Fibroblast of lung (primary cell): Measurements from ENCODE around the gene EEF2K. TPM values are rescaled to one million over a fixed set of nuclear protein-coding genes. Genes with fewer than 3 reads are reported as not detected.

Experiments
- DNase-seq, 2 donors: peaks; one replicate each; pipeline versions ENCODE4 v3.0.0 to v3.0.0-alpha.2; 2010; ENCODE audit warnings: low read depth in 2 of 2
- H2AFZ ChIP-seq: 2 replicates; pipeline ENCODE4 v1.5.1; 2012; ENCODE audit warnings: low read length, control low read depth, inconsistent platforms
- H3K27ac ChIP-seq: 2 replicates; pipeline ENCODE4 v1.5.1; 2011; ENCODE audit warnings: low read length, control low read depth; ENCODE audit not compliant: insufficient read depth
- H3K27me3 ChIP-seq: 2 replicates; pipeline ENCODE4 v1.5.1; 2011; ENCODE audit warnings: mild to moderate bottlenecking, low read length; ENCODE audit not compliant: control insufficient read depth, insufficient read depth
- H3K36me3 ChIP-seq: 2 replicates; pipeline ENCODE4 v1.5.1; 2011; ENCODE audit warnings: low read length; ENCODE audit not compliant: control insufficient read depth, insufficient read depth
- H3K4me1 ChIP-seq: 2 replicates; pipeline ENCODE4 v1.5.1; 2011; ENCODE audit warnings: low read length; ENCODE audit not compliant: control insufficient read depth, insufficient read depth; ENCODE audit errors: extremely low read depth
- H3K4me2 ChIP-seq: 2 replicates; pipeline ENCODE4 v1.5.1; 2011; ENCODE audit warnings: low read length, control low read depth; ENCODE audit not compliant: insufficient read depth; ENCODE audit errors: extremely low read depth
- H3K4me3 ChIP-seq, 4 experiments: fragments of 200-600 bp in 1 of 4; sonication (generic) in 1 of 4; replicated peaks in 1 of 4; 2 replicates each; pipeline ENCODE4 v1.5.1; 2011 to 2016; ENCODE audit warnings: low read length in 4 of 4, low read depth in 3 of 4, mild to moderate bottlenecking in 3 of 4, control low read depth in 2 of 4, inconsistent platforms in 1 of 4, mixed read lengths in 1 of 4; ENCODE audit not compliant: insufficient read depth in 1 of 4; ENCODE audit errors: control extremely low read depth in 1 of 4
- H3K79me2 ChIP-seq: 2 replicates; pipeline ENCODE4 v1.5.1; 2012; ENCODE audit warnings: mild to moderate bottlenecking, low read length, inconsistent platforms; ENCODE audit not compliant: control insufficient read depth, insufficient read depth
- H3K9ac ChIP-seq: 2 replicates; pipeline ENCODE4 v1.5.1; 2011; ENCODE audit warnings: mild to moderate bottlenecking, low read length, control low read depth; ENCODE audit not compliant: insufficient read depth
- H3K9me3 ChIP-seq: 2 replicates; pipeline ENCODE4 v1.5.1; 2012; ENCODE audit warnings: low read depth, low read length; ENCODE audit not compliant: control insufficient read depth, insufficient read depth
- H4K20me1 ChIP-seq: 2 replicates; pipeline ENCODE4 v1.5.1; 2011; ENCODE audit warnings: low read length; ENCODE audit not compliant: control insufficient read depth, insufficient read depth; ENCODE audit errors: extremely low read depth
- EZH2 ChIP-seq: IDR thresholded peaks from 2 replicates; pipeline ENCODE4 v1.5.1; 2012; ENCODE audit warnings: low read length, control low read depth, mild to moderate bottlenecking; ENCODE audit errors: missing control alignments
- polyA plus RNA-seq, 2 donors: library from polyadenylated mRNA; depleted of rRNA in 1 of 2; stranded (reverse) in 1 of 2; unstranded in 1 of 2; fragments of >200 nt; gene quantifications; 2 replicates each; pipeline ENCODE4 v1.2.1, GENCODE V29; 2011 to 2012; ENCODE audit warnings: missing spikeins in 1 of 2
- total RNA-seq: library from RNA; depleted of rRNA; stranded (reverse); fragments of >200 nt; gene quantifications from 2 replicates; pipeline ENCODE4 v1.2.1, GENCODE V29; 2014
- TF ChIP-seq, protein P1 (sequence below), 2 donors: IDR thresholded peaks in 1 of 2; conservative IDR thresholded peaks in 1 of 2; 1 replicate in 1 of 2; 2 replicates in 1 of 2; pipeline ENCODE4 v1.5.1; 2011 to 2012; ENCODE audit warnings: low read length in 2 of 2, control low read depth in 1 of 2, inconsistent platforms in 1 of 2, low read depth in 1 of 2, mild to moderate bottlenecking in 1 of 2

EEF2K gene
- total and polyA plus RNA-seq, 2 donors (not counting 1 experiment from before 2014, with no cell fraction given), result 8.9 to 22.6 TPM

DNA sequence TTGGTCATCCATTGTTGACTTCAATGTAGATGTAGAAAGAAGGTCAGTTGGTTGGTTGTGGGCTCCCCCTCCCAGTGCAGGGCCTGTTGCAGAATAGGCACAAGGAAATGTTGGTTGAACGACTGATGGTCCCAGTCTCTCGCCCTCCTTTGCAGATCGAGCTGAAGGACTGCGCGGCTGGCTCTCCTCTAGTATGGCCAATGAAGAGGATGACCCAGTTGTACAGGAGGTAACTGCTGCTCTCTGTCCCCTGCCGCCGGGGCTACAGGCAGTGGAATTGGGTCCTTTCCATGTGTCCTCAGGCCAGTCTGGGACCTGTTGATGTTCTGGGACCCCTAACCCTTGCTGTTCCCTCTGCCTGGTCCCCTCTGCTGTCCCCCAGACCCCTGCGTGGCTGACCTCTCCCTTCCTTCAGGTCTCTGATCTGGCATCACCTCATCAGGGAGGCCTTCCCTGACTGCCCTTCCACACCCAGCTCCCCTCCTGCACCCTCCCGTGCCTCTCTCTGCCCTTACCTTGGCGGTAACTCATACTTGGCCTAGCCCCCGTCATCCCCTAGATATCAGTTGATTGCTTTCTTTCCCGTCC, 96.8 kb downstream of the EEF2K start:
- no peaks in the 10 kb centered on the region for H3K4me1 ChIP-seq
- H3K9me3 ChIP-seq, result no peaks in the 10 kb centered on the region
- H2AFZ ChIP-seq, result no peak overlapping the region
- peaks cover 4% of the 10 kb centered on the region for H4K20me1 ChIP-seq
- peaks cover 17% of the 10 kb centered on the region for H3K36me3 ChIP-seq
- H3K27me3 ChIP-seq, result no peaks in the 10 kb centered on the region
- H3K4me3 ChIP-seq, result no peak overlapping the region
- no peak overlapping the region for H3K27ac ChIP-seq
- no peak for DNase-seq
- H3K4me2 ChIP-seq, result no peak overlapping the region
- peaks cover 9% of the 10 kb centered on the region for H3K79me2 ChIP-seq
- TF ChIP-seq, protein P1, sequence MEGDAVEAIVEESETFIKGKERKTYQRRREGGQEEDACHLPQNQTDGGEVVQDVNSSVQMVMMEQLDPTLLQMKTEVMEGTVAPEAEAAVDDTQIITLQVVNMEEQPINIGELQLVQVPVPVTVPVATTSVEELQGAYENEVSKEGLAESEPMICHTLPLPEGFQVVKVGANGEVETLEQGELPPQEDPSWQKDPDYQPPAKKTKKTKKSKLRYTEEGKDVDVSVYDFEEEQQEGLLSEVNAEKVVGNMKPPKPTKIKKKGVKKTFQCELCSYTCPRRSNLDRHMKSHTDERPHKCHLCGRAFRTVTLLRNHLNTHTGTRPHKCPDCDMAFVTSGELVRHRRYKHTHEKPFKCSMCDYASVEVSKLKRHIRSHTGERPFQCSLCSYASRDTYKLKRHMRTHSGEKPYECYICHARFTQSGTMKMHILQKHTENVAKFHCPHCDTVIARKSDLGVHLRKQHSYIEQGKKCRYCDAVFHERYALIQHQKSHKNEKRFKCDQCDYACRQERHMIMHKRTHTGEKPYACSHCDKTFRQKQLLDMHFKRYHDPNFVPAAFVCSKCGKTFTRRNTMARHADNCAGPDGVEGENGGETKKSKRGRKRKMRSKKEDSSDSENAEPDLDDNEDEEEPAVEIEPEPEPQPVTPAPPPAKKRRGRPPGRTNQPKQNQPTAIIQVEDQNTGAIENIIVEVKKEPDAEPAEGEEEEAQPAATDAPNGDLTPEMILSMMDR (conservative IDR thresholded peaks at IDR 0.05 in 1 of 2, IDR thresholded peaks at IDR 0.05 in 1 of 2; ENCODE audit: low read depth in 1 of 2, low read length in 2 of 2), result no peak
- TF ChIP-seq EZH2, result no peak
- H3K9ac ChIP-seq, result no peak overlapping the region

DNA sequence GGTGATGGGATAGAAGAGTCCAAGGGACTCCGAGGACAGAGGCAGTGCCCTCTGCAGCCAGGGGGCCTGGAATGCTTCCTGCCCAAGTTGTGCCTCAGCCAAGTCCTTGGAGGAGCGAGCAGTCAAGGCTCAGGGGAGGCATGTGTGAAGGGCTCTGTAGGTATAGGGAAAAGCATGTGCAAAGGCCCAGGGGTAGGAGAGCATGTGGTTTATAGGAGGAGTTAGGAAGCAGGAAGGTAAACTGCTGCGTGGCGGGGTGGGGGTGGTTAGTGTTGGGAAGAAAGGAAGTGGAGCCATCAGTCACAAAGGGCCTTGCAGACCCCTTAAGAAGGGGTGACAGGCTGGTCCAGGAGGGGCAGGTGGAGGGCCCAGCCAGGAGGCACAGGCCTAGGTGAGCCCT, 98.3 kb downstream of the EEF2K start:
- peaks cover 2% of the 10 kb centered on the region for H4K20me1 ChIP-seq
- H2AFZ ChIP-seq, result no peak overlapping the region
- TF ChIP-seq, protein P1 (conservative IDR thresholded peaks at IDR 0.05 in 1 of 2, IDR thresholded peaks at IDR 0.05 in 1 of 2; ENCODE audit: low read depth in 1 of 2, low read length in 2 of 2), result no peak
- TF ChIP-seq EZH2, result no peak
- H3K79me2 ChIP-seq, result peaks cover 6% of the 10 kb centered on the region
- no peak overlapping the region for H3K27ac ChIP-seq
- no peak overlapping the region for H3K9ac ChIP-seq
- no peaks in the 10 kb centered on the region for H3K4me1 ChIP-seq
- no peak overlapping the region for H3K4me2 ChIP-seq
- DNase-seq, result no peak
- H3K27me3 ChIP-seq, result no peaks in the 10 kb centered on the region
- H3K36me3 ChIP-seq, result peaks cover 24% of the 10 kb centered on the region
- H3K4me3 ChIP-seq, result no peak overlapping the region
- no peaks in the 10 kb centered on the region for H3K9me3 ChIP-seq

DNA sequence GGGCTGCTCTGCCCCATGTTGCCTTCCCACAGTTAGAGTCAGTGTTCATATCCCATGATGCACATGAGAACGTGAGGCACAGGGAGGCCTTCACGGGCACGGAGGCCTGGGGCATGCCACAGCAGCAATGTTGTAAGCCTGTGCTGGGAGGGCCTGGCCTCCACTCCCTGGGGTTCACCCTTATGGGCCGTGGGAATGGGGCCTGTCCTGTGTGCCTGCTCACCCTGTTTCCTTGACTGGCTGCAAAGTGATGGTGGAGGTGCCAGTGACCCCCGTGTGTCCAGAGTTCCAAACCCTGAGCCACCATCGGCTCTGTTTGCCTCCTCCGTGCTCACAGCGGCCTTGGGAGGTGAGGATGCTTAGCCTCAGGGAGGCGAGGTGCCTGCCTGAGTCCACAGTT, 100.7 kb downstream of the EEF2K start:
- peaks cover 2% of the 10 kb centered on the region for H3K79me2 ChIP-seq
- no peak overlapping the region for H2AFZ ChIP-seq
- no peaks in the 10 kb centered on the region for H3K27me3 ChIP-seq
- no peak overlapping the region for H3K4me2 ChIP-seq
- TF ChIP-seq, protein P1 (conservative IDR thresholded peaks at IDR 0.05 in 1 of 2, IDR thresholded peaks at IDR 0.05 in 1 of 2; ENCODE audit: low read depth in 1 of 2, low read length in 2 of 2), result no peak
- TF ChIP-seq EZH2, result no peak
- DNase-seq, result no peak
- no peaks in the 10 kb centered on the region for H4K20me1 ChIP-seq
- no peak overlapping the region for H3K27ac ChIP-seq
- H3K4me3 ChIP-seq, result no peak overlapping the region
- no peaks in the 10 kb centered on the region for H3K9me3 ChIP-seq
- H3K9ac ChIP-seq, result no peak overlapping the region
- H3K36me3 ChIP-seq, result peaks cover 28% of the 10 kb centered on the region
- H3K4me1 ChIP-seq, result no peaks in the 10 kb centered on the region
